DMS 273 (cell line): ENCODE data around the gene CEBPG.
A peak's percentile ranks its signal among the peaks of the same experiment; 100 is the strongest.

Experiments used
- DNase-seq: peaks from one replicate; lab custom pipeline; 2025; ENCODE audit not compliant: unreplicated experiment; lab: John Stamatoyannopoulos, UW

Gene CEBPG

DNA sequence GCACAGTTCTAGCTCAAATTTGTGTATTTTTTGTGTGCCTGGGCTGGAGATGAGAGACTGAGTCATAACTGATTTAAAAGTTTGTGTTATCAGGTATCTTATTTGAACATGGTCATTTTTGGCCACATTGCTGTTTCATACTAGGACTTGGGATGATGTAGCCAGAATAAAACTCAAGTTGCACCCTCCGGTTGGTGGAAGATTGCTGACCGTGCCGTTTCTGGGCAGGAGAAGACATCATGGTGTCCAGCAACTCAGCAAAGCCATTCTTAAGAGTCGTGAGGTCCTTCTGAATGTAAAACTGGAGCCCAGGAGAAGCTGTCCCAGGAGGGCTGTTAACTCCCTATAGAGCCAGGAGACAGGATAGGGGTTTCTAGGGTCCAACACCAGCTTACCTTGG is 7.6 kb downstream of the CEBPG start:
- no peak for DNase-seq

DNA sequence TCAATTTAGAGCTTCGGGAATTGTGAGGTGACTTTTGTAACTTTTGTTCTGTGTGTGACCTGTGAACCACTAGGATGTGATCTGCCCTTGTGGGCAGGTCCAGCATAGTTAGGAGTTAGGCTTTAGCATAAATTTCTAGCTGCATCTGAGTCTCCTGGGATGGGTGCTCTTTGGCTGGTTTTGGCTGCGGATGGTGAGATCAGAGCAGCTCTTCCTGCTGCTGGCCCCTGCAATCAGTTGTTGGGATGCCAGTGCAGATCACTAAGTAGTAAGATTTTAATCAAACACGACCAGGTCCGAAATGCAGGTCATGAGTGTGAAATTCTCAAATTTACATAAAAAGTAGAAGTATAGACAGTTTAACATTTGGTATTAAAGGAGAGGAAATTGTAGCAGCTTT is 8.5 kb downstream of the CEBPG start:
- DNase-seq, result no peak

DNA sequence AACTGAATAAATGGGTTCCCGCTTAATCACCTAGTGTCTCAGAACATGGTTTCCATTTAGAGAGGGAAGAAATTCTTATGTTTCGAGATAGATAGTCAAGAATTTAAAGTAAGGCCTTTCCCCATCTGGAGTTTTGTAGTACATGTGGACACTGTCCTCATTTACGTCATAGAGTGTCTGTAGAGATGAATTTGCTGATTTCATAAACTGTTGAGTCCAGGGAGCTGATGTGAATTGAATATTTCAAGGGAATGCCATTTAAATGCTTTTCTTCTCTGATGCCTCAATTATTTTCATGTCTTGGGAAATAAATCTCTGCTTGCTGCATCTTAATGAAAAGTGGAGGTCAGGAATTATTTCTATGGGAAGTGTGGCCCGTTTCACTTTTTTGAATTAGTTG is 9.5 kb downstream of the CEBPG start:
- no peak for DNase-seq

DNA sequence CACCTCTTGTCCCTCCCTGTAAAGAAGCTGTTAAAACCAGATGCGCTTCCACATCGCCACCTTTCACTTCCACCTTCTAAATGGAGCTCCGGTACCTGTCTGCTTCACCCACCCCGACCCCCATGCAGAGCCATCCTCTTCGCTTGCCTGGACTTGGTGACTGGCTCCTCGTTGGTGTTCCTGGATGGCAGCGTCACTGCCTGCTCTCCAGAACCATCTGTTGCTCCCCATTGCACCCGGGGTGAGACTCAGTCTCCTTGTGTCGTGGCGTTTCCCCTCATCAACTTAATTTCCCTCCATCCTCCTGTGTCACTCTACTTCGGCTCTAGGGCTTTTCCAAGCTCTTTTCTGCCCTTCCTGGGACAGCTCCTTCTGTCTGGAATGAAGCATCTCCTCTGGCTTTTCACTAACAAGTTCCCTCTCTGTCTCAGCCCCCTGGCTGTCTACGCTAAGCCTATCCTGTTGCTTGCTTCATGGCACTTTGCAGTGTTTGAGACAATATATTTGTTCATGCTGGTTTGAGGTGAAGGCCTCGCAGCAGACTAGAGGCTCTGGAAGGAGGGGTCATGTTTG is 10.3 kb downstream of the CEBPG start:
- no peak for DNase-seq

DNA sequence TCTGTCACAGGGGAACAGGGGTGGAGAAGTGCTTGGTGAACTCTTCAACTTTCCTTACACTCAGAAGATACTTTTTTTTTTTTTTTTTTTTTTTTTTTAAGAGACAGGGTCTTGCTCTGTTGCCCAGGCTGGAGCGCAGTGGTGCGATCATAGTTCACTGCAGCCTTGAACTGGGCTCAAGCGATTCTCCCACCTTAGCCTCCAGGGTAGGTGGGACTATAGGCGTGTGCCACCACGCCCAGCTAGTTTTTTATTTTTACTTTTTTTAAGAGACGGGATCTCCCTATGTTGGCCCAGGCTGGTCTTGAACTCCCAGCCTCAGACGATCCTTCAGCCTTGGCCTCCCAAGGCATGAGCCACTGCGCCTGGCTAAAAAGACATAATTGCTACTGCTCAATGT is 11.5 kb downstream of the CEBPG start:
- no peak for DNase-seq

DNA sequence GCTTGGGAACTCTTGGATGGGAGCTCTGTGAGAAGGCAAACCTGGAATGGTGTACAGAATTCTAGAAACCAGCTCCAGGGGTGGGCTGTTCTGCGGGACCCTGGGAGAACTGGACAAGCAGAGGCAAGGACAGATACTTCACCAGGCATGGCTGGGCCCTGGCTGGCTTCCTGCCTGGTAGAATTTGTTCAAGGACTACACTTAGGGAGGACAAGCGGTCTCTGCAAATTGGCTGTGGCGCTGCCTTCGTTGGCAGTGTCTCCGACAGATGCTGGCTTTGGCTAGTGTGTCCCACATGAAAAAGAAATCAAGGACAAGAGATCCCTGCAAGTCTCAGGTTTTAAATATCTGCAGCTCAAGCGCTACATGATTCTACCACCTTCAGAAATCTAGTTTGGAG is 12.4 kb downstream of the CEBPG start:
- peak; percentile 38 for DNase-seq

DNA sequence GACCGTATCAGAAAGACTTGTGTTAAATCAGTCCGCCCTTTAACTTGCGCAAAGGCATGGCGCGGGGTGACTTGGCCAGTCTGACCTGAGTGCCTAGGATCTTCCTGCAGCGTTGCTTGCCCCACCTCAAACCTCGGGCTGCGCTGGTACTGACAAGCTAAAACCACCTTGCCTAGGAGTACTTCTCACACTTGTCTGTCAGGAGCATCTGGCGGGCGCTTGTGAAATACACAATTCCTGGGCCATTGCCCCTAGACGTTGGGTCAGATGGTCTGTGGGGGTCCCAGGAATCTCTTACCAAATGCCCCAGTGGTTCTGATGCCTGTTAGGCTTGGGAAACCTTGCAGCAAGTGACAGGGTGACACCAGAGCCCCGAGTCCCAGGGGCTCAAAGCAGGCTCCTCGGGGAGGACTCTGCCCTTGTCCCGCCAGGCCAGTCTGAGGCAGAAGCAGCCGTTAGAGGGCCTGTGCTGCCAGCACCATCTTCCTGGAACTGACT is 12.9 kb downstream of the CEBPG start:
- DNase-seq, result no peak

DNA sequence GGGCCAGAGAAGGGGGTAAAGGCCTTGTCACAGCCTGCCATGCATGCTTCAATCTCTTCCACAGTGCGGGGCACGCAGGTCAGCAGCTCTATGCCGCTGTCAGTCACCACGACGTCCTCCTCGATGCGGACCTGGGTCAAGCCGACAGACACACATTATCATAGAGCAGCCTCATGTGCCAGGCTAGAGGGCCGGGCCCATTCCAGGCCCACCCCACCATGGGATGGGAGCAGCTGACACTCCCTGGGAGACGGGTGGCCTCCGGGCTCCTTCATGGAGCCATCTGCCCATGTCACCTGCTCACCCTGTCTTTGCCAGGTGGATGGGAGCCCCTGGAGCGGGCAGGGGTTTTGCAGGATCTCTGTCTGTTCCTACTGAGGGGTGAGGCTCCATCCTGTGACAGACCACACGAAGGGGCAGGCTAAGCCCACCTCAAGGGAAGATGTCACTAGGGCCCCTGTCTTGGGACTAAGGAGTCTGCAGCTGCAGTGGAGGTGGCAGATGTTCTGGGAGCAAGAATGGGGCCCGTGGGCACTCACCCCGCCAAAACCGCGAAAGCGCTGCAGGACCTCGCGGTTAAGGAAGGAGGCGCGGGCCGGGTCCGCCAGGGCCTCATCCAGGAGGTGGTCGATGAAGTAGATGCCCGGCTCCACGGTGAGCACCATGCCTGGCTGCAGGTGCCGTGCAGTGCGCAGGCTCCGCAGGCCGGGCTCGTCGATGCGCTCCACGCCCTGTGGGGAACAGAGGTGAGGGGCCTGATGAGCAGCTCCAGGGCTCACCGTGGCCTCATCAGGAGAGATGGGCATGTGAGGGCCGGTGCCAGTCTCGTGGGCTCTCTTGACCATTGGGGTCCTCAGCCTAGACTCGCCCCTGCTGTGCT is 14.1 kb downstream of the CEBPG start:
- DNase-seq, result peak; percentile 30

DNA sequence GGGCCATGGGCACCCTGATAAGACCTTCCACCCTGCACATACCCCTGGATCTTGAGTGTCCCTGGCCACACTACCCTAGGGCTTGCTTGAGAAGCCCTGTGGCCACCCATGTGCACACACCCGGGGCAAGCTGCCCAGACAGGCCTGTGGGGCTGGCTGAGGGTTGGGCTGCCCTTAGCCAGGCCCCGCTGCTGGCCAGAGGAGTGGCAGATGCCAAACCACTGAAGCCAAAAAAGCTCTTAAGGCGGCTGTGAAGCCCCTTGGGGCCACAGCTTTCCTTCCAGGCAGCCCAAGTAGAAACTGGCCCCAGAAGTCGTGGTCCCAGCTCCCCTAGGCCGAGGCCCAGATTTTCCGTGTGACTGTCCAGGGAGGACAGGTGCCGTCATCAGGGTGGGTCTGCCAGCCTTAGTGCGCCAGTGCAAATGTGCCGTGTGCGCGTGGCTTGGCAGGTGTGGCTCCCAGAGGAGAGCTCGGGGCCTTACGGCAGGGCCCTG is 14.8 kb downstream of the CEBPG start:
- peak; percentile 20 for DNase-seq

DNA sequence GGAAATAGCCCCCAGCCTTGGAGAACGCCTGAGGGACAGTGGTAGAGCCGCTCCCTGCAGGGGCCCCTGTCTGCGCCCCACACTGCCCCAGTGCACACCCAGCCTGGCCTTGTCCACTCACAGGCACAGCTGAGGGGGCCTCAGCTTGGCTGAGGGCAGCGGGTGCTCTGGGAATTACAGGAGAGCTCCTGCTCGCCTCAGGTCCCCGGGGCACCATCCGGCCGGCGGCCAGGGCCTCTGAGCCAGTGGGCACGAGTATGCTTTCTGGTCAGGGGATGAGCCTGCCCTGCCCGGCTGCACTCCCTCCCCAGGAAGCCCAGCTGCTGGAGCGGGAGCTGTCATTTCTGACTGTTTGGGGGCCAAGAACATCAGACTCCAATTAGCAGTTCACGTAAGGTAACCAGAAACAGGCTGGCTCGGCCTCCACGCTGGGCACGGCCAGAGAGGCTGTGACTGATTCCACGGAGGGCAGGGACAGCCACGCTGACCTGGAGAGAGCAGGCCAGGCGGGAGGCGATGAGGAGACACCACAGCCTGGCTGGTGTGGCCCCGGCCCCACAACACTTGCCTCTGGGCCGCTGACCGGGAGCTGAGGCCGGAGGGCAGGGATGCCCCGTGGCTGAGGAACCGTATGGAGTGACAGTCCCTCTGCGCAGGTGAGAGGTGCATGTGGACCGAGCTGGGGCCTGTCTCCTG is 15.4 kb downstream of the CEBPG start:
- DNase-seq, result peak; percentile 25

DNA sequence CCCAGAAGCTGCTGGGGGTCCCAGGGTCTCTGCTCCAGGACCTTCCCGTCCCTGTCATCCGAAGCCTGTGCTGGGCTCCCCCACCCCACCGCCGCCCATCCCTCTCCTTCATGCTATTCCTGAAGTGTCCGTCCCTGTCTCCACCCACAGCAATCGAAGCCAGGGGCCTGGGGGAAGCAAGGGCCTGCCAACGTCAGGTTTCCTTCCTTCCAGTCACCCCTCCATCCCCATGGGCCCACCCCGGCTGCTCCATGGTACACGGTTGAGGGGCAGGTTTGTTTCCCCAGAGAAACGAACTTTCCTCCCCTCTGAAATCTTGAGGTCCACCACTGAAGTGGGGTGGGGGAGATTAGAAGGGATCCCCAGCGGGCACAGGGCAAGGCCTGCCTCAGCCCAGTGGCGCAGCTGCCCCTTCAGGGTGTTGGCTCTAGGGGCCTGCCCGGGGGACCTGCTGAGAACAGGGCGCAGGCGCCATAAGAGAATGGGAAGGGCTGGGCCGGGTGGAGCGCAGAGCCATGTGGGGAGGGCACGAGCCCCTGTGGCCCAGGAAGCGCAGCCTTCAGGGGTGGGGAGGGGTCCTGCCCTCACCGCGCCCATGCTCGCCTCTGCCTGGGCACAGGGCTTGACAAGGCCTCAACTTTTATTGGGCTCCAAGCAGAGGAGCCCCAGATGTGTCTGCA is 16.1 kb downstream of the CEBPG start:
- no peak for DNase-seq

DNA sequence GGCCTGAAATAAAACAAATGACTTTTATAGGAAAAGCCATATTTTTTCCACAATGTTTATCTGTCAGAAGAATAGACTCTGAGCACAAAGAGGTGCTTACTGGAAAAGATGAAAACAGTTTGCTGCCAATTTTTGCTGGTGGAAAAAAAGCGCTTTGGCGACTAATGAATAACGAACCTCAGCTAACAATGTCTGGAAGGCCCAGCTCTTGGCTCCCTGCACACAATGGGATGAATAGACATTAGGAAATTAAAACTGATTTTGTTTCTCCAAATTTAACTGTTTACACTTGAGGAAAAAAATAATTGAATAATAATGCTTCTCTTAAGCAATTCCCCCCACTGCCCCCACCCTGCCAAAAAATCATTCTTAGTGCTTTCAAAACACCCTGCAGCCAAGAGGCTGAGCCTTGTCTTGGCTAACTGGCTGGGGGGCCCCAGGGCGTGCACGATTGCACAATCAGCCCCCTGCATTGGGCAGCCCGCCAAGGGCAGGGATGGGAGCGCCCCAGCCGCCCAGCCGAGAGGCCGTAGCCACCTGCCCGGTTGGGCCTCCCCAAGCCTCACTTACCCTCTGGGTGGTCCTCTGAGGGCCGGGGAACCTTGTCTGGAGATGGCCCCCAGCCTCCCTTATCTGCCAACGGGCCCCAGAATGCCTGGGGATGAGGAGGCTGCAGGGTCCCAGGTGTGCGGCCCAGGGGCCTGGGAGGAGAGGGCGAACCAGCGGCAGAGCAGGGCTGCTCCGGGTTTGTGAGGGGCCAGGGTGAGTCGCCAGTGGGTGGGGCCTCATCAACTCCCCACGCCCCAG is 16.8 kb downstream of the CEBPG start:
- no peak for DNase-seq

DNA sequence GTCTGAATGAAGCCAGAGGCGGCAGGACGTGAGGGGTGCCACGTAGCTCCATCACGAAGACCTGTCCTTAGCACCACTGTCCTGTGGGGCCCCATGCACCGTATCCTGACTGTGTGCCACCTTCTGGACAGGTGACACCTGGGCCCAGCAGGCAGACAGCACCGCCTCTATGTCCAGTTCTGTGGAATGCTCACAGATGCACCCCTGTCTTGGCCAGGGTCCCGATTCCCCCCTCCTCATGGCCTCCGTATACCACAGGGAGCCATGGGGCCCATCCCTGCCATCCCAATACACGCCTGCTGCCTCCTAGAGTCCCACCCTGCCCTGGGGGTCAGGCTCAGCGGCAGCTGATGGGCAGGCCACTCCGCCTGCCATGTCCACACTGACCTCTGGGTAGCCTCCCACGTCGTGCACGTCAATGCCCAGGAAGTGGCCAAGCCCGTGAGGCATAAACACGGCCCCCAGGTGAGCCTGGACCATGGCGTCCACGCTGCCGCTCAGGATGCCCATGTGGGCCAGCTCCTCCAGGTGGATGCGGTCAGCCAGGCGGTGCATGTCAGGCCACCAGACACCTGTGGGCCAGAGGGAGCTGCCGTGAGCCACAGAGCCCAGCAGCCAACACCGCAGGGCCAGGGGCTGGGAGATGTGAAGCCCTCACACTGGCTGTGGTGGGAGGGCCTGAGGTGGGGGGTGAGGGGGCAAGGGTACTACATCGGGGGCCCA is 17.6 kb downstream of the CEBPG start:
- no peak for DNase-seq

DNA sequence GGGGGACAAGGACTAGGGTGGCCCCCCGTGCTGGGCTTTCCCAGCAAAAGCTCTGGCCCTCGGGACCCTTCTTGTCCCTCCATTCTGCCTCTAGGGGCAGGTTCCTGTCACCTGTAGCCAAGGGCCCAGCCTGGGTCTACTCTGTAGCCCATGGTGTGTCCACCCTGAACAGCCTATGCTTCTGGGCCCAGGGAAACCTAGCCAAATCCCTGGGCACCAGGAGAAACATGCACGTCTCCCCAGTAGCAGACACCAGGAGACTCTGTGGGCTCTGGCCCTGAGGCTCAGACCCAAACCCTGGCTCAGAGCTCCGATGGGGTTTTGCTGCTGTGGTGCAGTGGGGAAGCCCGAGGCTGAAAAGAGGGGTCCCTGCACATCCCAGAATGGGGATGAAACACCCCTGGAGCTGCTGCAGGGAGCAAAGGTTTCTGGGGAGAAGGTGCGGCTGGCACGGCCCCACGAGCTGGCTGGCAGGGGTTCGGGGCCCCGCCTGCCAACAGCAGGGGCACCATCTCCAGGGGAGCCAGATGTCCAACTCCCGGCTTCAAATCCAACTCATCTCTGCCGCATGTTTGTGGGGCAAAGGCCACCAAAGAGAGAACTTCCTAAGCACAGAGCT is 18.2 kb downstream of the CEBPG start:
- peak; percentile 40 for DNase-seq

DNA sequence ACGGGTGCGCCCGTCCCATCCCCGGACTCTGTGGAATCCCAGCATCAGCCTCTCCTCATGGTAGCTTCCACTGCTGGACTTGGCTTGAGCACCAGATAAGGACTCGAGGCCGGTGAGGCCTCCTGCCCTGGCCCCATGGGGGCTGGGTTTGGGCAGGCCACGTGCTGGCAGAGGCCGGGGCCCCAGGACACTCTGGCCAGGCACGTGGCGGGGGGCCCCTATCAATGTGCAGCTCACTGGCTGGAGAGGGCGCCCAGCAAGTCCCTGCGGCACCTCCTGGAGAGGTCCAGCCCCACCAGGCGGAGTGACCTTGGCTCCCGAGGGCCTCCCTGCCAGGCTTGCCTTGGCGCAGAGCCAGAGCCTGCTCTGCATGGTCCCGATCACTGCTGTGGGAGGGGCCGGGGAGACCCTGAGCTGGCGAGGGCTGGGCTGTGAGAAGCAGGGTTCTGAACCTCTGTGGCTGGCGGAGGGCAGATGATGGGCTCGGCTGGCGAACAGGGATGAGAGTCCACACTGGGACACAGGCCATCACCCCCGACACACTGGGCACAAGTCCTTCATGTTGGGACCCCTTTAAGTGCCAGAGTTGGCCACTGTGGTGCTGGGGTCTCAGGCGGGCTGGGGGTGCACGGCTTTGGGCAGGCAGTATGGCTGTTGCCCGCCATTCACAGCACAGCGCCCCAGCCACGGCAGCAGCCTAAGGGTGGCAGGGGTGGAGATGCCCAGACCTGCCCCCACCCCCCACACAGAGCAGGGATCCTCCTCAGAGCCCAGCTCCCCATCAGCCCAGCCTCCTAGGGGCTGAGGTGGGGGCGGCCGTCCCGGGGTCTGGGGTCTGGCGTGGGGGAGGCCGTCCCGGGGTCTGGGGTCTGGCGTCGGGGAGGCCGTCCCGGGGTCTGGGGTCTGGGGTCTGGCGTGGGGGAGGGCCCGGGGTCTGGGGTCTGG is 19.1 kb downstream of the CEBPG start:
- peak; percentile 39 for DNase-seq

DNA sequence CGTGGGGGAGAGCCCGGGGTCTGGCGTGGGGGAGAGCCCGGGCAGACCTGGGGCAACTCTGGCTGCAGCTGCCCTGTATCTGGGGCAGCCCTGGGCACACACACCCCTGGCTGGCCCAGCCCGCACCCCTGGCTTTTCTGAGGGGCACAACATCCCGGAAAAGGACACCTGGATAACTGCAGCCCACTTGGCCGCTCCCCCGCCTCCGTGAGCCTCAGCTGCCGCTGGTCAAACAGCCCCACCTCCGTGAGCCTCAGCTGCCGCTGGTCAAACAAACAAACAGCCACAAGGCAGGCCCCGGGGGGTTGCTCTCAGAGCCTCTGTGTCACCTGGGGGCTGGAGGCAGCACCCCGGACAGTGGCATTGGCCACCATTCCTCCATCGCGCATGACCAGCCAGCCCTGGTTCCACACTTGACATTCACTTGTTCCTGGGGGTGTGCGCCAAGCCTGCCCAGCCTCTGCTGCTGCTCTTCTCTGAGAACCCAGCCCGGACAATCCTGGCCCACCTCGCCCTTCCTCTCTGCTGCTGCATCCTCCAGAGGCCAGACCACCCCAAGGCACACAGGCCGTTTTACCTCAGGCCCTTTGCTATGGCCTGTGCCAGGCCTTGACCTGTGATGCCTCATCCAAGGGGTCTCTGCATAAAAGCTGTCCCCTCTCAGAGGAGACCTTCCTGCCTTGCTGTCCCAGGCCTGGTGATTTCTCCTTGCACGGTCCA is 19.9 kb downstream of the CEBPG start:
- no peak for DNase-seq

DNA sequence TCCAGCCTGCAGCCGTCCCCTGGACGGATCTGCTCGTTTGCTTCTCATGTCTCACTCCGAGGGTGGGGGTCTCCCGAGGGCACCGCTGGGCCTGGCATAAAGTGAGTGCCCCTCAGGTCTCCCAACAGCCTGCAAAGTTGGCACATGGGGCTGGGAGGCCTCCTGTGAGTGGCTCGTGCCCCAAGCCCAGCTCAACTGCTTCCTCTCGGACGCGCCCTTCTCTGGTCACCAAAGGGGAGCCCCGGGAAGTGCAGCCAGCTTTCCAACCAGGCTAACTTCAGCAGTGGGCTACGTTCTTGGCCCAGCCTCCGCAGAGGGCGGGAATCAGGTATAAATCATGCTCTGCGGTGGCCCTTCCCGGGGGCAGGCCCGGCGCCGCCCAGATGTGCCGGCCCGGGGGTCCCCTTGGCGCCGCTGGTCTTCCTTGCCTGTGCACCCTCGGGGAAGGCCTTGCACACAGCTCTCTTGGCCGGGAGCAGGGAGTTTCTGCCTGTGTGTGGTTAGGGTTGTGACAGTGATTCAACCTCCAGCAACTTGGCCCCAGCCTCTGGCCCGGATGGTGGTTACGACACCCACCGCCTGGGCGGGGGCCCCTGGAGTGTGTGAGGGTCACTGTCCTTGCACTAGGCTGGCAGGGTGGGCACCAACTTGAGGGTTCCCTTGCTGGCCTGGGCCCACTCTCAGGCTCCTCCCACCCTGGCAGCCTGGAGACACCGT is 20.7 kb downstream of the CEBPG start:
- no peak for DNase-seq
